GM12891 (cell line): ENCODE results near the gene PLEKHD1.

ENCODE experiments used
- POLR2A ChIP-seq: IDR thresholded peaks from 2 replicates; pipeline ENCODE4 v1.6.1; 2011; ENCODE audit warnings: low read depth, low read length, control low read depth
- POLR2AphosphoS5 ChIP-seq: IDR thresholded peaks from 2 replicates; pipeline ENCODE4 v1.6.1; 2011; ENCODE audit warnings: low read depth, low read length, control low read depth
- POU2F2 ChIP-seq: IDR thresholded peaks from 2 replicates; pipeline ENCODE4 v1.6.1; 2011; ENCODE audit warnings: low read depth, mild to moderate bottlenecking, control low read depth, low read length, moderate library complexity
- SPI1 ChIP-seq: IDR thresholded peaks from 2 replicates; pipeline ENCODE4 v1.6.1; 2011; ENCODE audit warnings: low read depth, low read length, control low read depth
- TAF1 ChIP-seq: IDR thresholded peaks from 2 replicates; pipeline ENCODE4 v1.6.1; 2011; ENCODE audit warnings: low read depth, low read length, control low read depth

- no peak for TF ChIP-seq POLR2AphosphoS5
- no peak for TF ChIP-seq POLR2A
- no peak for TF ChIP-seq SPI1
- no peak for TF ChIP-seq POU2F2
- no peak for TF ChIP-seq TAF1
Observed at GRCh38 chr14:69553252-69553651, 68.7 kb downstream of the PLEKHD1 start.
